Liver (tissue), 9 donors: ENCODE data around the gene ETF1. TPM values are rescaled to one million over a fixed set of nuclear protein-coding genes. Genes with fewer than 3 reads are reported as not detected.

Source experiments
- DNase-seq: peaks from one replicate; pipeline ENCODE4 v3.0.0-alpha.2; 2017; ENCODE audit warnings: low spot score
- H3K27ac ChIP-seq, 2 donors: one replicate each; pipeline ENCODE4 v1.7.0; 2013; ENCODE audit warnings: inconsistent platforms in 2 of 2, low read length in 2 of 2, control low read depth in 1 of 2, low read depth in 1 of 2, mild to moderate bottlenecking in 1 of 2
- H3K27me3 ChIP-seq, 4 donors: one replicate each; pipeline versions ENCODE4 v1.6.1 to v1.7.0; 2013; ENCODE audit warnings: low read length in 3 of 4, inconsistent platforms in 1 of 4, mild to moderate bottlenecking in 1 of 4, moderate library complexity in 1 of 4; ENCODE audit not compliant: control insufficient read depth in 4 of 4, insufficient read depth in 4 of 4
- H3K36me3 ChIP-seq, 4 donors: one replicate each; pipeline versions ENCODE4 v1.6.1 to v1.7.0; 2013; ENCODE audit warnings: low read length in 3 of 4, mild to moderate bottlenecking in 3 of 4, low read depth in 1 of 4, moderate library complexity in 1 of 4; ENCODE audit not compliant: control insufficient read depth in 4 of 4, insufficient read depth in 3 of 4
- H3K4me1 ChIP-seq, 4 donors: one replicate each; pipeline versions ENCODE4 v1.6.1 to v1.7.0; 2013; ENCODE audit warnings: low read length in 3 of 4, mild to moderate bottlenecking in 3 of 4, moderate library complexity in 1 of 4; ENCODE audit not compliant: control insufficient read depth in 4 of 4, insufficient read depth in 4 of 4
- H3K4me3 ChIP-seq, 3 donors: one replicate each; pipeline versions ENCODE4 v1.6.1 to v1.7.0; 2013; ENCODE audit warnings: low read length in 3 of 3, control low read depth in 1 of 3, low read depth in 1 of 3, mild to moderate bottlenecking in 1 of 3
- H3K9ac ChIP-seq, 2 donors: one replicate each; pipeline ENCODE4 v1.7.0; 2013; ENCODE audit warnings: low read length in 2 of 2, mild to moderate bottlenecking in 2 of 2, moderate library complexity in 2 of 2, control low read depth in 1 of 2, low read depth in 1 of 2
- H3K9me3 ChIP-seq, 4 donors: one replicate each; pipeline versions ENCODE4 v1.6.1 to v1.7.0; 2013; ENCODE audit warnings: low read length in 3 of 4; ENCODE audit not compliant: control insufficient read depth in 4 of 4
- FOXA1 ChIP-seq: IDR thresholded peaks from 2 replicates; pipeline ENCODE4 v1.6.1; 2016; ENCODE audit warnings: antibody characterized with exemption
- GABPA ChIP-seq, 2 donors: IDR thresholded peaks in 1 of 2; conservative IDR thresholded peaks in 1 of 2; 2 replicates each; pipeline ENCODE4 v1.6.1; 2016; ENCODE audit warnings: antibody characterized with exemption in 2 of 2, mild to moderate bottlenecking in 1 of 2, moderate library complexity in 1 of 2
- HNF4A ChIP-seq, 2 donors: conservative IDR thresholded peaks; 2 replicates each; pipeline ENCODE4 v1.6.1; 2016; ENCODE audit warnings: antibody characterized with exemption in 2 of 2, mild to moderate bottlenecking in 2 of 2
- HNF4G ChIP-seq: IDR thresholded peaks from 2 replicates; pipeline ENCODE4 v1.6.1; 2016; ENCODE audit warnings: antibody characterized with exemption
- JUND ChIP-seq, 2 donors: IDR thresholded peaks; 2 replicates each; pipeline ENCODE4 v1.6.1; 2016; ENCODE audit warnings: antibody characterized with exemption in 2 of 2
- NR2F2 ChIP-seq: IDR thresholded peaks from 2 replicates; pipeline ENCODE4 v1.6.1; 2016; ENCODE audit warnings: antibody characterized with exemption
- RAD21 ChIP-seq, 2 donors: IDR thresholded peaks; 2 replicates each; pipeline ENCODE4 v1.6.1; 2016; ENCODE audit warnings: antibody characterized with exemption in 2 of 2, mild to moderate bottlenecking in 2 of 2
- SP1 ChIP-seq: IDR thresholded peaks from 2 replicates; pipeline ENCODE4 v1.6.1; 2018; ENCODE audit warnings: antibody characterized with exemption, mild to moderate bottlenecking
- TAF1 ChIP-seq: conservative IDR thresholded peaks from 2 replicates; pipeline ENCODE4 v1.6.1; 2016; ENCODE audit warnings: antibody characterized with exemption, mild to moderate bottlenecking
- YY1 ChIP-seq: IDR thresholded peaks from 2 replicates; pipeline ENCODE4 v1.6.1; 2016; ENCODE audit warnings: antibody characterized with exemption, mild to moderate bottlenecking
- WGBS: extraction: QIAGEN DNeasy Blood & Tissue Kit; methylation state at CpG from one replicate; pipeline ENCODE4 v1.1.7; 2013; 5-methylcytosine and 5-hydroxymethylcytosine counted together
- polyA plus RNA-seq, 2 donors: library from polyadenylated mRNA; stranded (reverse) in 1 of 2; unstranded in 1 of 2; fragments of 200-250 nt in 1 of 2; fragments of >200 nt in 1 of 2; fragmentation: Nextera tagmentation in 1 of 2; extraction: Ambion mirVana in 1 of 2; gene quantifications; one replicate each; pipeline versions ENCODE4 v1.2.1 to v1.2.3, GENCODE V29; 2013 to 2015
- total RNA-seq, 2 donors: library from RNA; depleted of rRNA; stranded (reverse); fragments of >200 nt; gene quantifications; one replicate each; pipeline ENCODE4 v1.2.3, GENCODE V29; 2014
- TF ChIP-seq, protein P1 (sequence below): fragments of 150-350 bp; IDR thresholded peaks from 2 replicates; pipeline ENCODE4 v1.5.1; 2017; ENCODE audit warnings: improper control_type of control experiment, low read depth, low read length; ENCODE audit not compliant: missing input control
- TF ChIP-seq, protein P2 (sequence below): IDR thresholded peaks from 2 replicates; pipeline ENCODE4 v1.6.1; 2016; ENCODE audit warnings: antibody characterized with exemption
- TF ChIP-seq, protein P3 (sequence below): IDR thresholded peaks from 2 replicates; pipeline ENCODE4 v1.6.1; 2016; ENCODE audit warnings: antibody characterized with exemption
- TF ChIP-seq, protein P4 (sequence below): IDR thresholded peaks from 2 replicates; pipeline ENCODE4 v1.6.1; 2016; ENCODE audit warnings: antibody characterized with exemption
- TF ChIP-seq, protein P5 (sequence below): IDR thresholded peaks from 2 replicates; pipeline ENCODE4 v1.6.1; 2016; ENCODE audit warnings: antibody characterized with exemption, mild to moderate bottlenecking
- donor health status: healthy.
- donor health status: healthy.
- donor health status: healthy.
- donor health status: healthy.
- donor health status: healthy.

Gene ETF1
- total and polyA plus RNA-seq, 4 donors: 21.7 to 39.7 (median 31.1) TPM

DNA sequence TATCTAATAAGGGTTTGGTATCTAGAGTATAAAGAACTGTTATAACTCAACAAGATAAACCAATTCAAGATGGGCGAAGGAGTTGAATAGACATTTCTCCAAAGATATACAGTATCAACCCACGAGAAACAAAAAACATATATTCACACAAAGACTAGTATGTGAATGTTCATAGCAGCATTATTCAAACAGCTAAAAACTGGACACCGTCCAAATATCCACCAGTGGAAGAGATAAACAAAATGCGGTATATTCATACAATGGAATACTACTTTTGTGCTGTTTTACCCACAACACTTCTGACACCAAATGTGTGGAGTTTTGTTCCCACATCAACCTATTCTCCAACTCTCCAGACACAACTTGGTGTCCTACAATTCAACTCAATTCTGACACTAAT, 44.7 kb downstream of the ETF1 start:
- H3K4me3 ChIP-seq: no peak overlapping the region
- H3K9me3 ChIP-seq: no peaks in the 10 kb centered on the region
- 63% methylated on average over 4 of the region's 4 CpGs for WGBS
- H3K27ac ChIP-seq: no peak overlapping the region
- TF ChIP-seq YY1: no peak
- no peak overlapping the region for H3K9ac ChIP-seq
- no peaks in the 10 kb centered on the region for H3K27me3 ChIP-seq
- no peak for DNase-seq
- H3K4me1 ChIP-seq: peaks cover 0 to 16% (median 8%) of the 10 kb centered on the region in 4 donors
- no peaks in the 10 kb centered on the region for H3K36me3 ChIP-seq

DNA sequence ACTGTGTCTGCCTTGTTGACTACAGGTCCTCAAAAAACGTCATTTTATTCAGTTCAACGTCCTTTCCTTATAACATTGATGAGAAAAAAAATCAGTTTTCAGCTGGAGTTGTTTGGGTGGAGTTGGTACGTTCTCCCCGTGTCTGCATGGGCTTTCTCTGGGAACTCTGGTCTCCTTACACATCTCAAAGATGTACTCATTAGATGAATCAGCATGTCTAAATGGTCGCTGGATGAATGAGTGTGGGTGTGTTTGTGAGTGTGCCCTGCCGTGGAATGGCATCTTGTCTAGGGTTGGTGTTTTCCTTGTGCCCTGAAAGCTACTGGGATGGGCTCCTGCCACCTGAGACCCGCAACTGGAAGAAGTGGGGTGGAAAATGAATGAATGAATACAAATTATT, 47.7 kb downstream of the ETF1 start:
- Histone ChIP-seq H3K4me1 (peaks cover 0 to 34% (median 19%) of the 10 kb centered on the region in 4 donors), H3K27ac (no peak overlapping the region), H3K9ac (no peak overlapping the region), H3K9me3 (no peaks in the 10 kb centered on the region), H3K4me3 (no peak overlapping the region), H3K36me3 (no peaks in the 10 kb centered on the region), H3K27me3 (no peaks in the 10 kb centered on the region)
- no peak for DNase-seq
- TF ChIP-seq, protein P1, sequence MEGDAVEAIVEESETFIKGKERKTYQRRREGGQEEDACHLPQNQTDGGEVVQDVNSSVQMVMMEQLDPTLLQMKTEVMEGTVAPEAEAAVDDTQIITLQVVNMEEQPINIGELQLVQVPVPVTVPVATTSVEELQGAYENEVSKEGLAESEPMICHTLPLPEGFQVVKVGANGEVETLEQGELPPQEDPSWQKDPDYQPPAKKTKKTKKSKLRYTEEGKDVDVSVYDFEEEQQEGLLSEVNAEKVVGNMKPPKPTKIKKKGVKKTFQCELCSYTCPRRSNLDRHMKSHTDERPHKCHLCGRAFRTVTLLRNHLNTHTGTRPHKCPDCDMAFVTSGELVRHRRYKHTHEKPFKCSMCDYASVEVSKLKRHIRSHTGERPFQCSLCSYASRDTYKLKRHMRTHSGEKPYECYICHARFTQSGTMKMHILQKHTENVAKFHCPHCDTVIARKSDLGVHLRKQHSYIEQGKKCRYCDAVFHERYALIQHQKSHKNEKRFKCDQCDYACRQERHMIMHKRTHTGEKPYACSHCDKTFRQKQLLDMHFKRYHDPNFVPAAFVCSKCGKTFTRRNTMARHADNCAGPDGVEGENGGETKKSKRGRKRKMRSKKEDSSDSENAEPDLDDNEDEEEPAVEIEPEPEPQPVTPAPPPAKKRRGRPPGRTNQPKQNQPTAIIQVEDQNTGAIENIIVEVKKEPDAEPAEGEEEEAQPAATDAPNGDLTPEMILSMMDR: no peak
- TF ChIP-seq GABPA (IDR thresholded peaks at IDR 0.05 in 1 of 2, conservative IDR thresholded peaks at IDR 0.05 in 1 of 2): no peak
- TF ChIP-seq, protein P2, sequence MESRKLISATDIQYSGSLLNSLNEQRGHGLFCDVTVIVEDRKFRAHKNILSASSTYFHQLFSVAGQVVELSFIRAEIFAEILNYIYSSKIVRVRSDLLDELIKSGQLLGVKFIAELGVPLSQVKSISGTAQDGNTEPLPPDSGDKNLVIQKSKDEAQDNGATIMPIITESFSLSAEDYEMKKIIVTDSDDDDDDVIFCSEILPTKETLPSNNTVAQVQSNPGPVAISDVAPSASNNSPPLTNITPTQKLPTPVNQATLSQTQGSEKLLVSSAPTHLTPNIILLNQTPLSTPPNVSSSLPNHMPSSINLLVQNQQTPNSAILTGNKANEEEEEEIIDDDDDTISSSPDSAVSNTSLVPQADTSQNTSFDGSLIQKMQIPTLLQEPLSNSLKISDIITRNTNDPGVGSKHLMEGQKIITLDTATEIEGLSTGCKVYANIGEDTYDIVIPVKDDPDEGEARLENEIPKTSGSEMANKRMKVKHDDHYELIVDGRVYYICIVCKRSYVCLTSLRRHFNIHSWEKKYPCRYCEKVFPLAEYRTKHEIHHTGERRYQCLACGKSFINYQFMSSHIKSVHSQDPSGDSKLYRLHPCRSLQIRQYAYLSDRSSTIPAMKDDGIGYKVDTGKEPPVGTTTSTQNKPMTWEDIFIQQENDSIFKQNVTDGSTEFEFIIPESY: no peak
- no peak for TF ChIP-seq TAF1
- TF ChIP-seq NR2F2: no peak
- TF ChIP-seq, protein P3, sequence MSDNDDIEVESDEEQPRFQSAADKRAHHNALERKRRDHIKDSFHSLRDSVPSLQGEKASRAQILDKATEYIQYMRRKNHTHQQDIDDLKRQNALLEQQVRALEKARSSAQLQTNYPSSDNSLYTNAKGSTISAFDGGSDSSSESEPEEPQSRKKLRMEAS: no peak
- no peak for TF ChIP-seq FOXA1
- TF ChIP-seq, protein P4, sequence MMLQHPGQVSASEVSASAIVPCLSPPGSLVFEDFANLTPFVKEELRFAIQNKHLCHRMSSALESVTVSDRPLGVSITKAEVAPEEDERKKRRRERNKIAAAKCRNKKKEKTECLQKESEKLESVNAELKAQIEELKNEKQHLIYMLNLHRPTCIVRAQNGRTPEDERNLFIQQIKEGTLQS: no peak
- TF ChIP-seq RAD21 (IDR thresholded peaks at IDR 0.05): no peak
- TF ChIP-seq, protein P5, sequence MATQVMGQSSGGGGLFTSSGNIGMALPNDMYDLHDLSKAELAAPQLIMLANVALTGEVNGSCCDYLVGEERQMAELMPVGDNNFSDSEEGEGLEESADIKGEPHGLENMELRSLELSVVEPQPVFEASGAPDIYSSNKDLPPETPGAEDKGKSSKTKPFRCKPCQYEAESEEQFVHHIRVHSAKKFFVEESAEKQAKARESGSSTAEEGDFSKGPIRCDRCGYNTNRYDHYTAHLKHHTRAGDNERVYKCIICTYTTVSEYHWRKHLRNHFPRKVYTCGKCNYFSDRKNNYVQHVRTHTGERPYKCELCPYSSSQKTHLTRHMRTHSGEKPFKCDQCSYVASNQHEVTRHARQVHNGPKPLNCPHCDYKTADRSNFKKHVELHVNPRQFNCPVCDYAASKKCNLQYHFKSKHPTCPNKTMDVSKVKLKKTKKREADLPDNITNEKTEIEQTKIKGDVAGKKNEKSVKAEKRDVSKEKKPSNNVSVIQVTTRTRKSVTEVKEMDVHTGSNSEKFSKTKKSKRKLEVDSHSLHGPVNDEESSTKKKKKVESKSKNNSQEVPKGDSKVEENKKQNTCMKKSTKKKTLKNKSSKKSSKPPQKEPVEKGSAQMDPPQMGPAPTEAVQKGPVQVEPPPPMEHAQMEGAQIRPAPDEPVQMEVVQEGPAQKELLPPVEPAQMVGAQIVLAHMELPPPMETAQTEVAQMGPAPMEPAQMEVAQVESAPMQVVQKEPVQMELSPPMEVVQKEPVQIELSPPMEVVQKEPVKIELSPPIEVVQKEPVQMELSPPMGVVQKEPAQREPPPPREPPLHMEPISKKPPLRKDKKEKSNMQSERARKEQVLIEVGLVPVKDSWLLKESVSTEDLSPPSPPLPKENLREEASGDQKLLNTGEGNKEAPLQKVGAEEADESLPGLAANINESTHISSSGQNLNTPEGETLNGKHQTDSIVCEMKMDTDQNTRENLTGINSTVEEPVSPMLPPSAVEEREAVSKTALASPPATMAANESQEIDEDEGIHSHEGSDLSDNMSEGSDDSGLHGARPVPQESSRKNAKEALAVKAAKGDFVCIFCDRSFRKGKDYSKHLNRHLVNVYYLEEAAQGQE: no peak
- TF ChIP-seq JUND (IDR thresholded peaks at IDR 0.05): no peak
- no peak for TF ChIP-seq HNF4G
- no peak for TF ChIP-seq HNF4A (conservative IDR thresholded peaks at IDR 0.05)
- TF ChIP-seq SP1: no peak
- 76% methylated on average over 7 of the region's 7 CpGs for WGBS
